MM.1S (cell line): ENCODE data around the gene SLC37A1.

Experiments used
- CTCF ChIP-seq: fragments of 300-600 bp; sonication (generic); IDR thresholded peaks from 2 replicates; pipeline ENCODE4 v1.5.1; 2016; ENCODE audit warnings: antibody characterized with exemption, low read length, mixed read lengths
- EZH2phosphoT487 ChIP-seq: fragments of 300-600 bp; sonication (generic); IDR thresholded peaks from 2 replicates; pipeline ENCODE4 v1.6.1; 2018; ENCODE audit warnings: antibody characterized with exemption, low read length

DNA sequence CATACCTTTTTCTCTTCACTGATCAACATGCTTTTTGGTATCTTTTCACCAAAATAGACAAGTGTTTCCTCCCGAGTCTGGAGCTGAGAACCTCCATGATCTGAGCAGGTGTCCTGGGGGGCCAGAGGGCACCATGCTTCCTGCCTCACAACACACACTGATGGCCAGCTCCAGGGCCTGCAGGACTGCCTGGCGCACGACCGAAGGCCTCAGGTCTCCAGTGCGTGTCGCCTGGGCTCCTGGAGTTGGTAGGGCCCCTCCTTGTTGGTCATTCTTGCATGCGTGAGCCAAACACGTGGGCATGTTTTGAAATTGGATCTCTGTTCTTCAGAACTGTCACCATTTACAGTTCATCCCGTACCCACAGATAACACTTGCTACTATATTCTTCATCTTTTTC is 64.4 kb downstream of the SLC37A1 start:
- TF ChIP-seq CTCF (no peak), EZH2phosphoT487 (no peak)
